ENCODE results near the gene PKN3. TPM values are rescaled to one million over a fixed set of nuclear protein-coding genes. Genes with fewer than 3 reads are reported as not detected.
A peak's percentile ranks its signal among the peaks of the same experiment; 100 is the strongest.

The PKN3 gene
- total RNA-seq = 10 to 100 TPM in 2 of 4 donors, 1 to 10 TPM in 2; 6.6 to 17.1 (median 8.9) TPM

GRCh38 chr9:128702445-128702948 is at the start of gene PKN3:
TSS of gene PKN3 (plus strand) at chr9:128702503. CDS start at chr9:128702916, 413 bp downstream.
- peak; percentile 69 to 80 for DNase-seq (ENCODE audit: low spot score in 2 of 2)
- Histone ChIP-seq H3K27me3 (no peaks in the 10 kb centered on the region), H3K4me1 (peaks cover 0 to 16% (median 4%) of the 10 kb centered on the region in 4 donors), H3K9me3 (no peaks in the 10 kb centered on the region), H3K36me3 (peaks cover 0 to 11% (median 0%) of the 10 kb centered on the region in 3 donors), H3K4me3 (peak within 1 kb of the TSS; percentile 63 to 90 (median 74)), H3K27ac (peak within 1 kb of the TSS; percentile 55 to 86 (median 83))
- no peak for TF ChIP-seq POLR2A (IDR thresholded peaks at IDR 0.05)
- TF ChIP-seq CTCF (IDR thresholded peaks at IDR 0.05) = peak; percentile 89 to 94 (median 91)
- TF ChIP-seq EP300 (IDR thresholded peaks at IDR 0.05) = peak in 1 of 2 donors; percentile 31
- 0% methylated on average over 21 to 35 of the region's 65 CpGs for WGBS, 2 donors

- Histone ChIP-seq H3K4me1 (peaks cover 0 to 18% (median 3%) of the 10 kb centered on the region in 4 donors), H3K36me3 (no peaks in the 10 kb centered on the region), H3K9me3 (no peaks in the 10 kb centered on the region), H3K27ac (no peak overlapping the region), H3K27me3 (no peaks in the 10 kb centered on the region), H3K4me3 (no peak overlapping the region)
- no peak for DNase-seq (ENCODE audit: low spot score in 2 of 2)
- TF ChIP-seq POLR2A (IDR thresholded peaks at IDR 0.05) = no peak
- TF ChIP-seq CTCF (IDR thresholded peaks at IDR 0.05) = no peak
- no peak for TF ChIP-seq EP300 (IDR thresholded peaks at IDR 0.05)
- 94 to 95% methylated on average over 8 of the region's 8 CpGs for WGBS, 2 donors
Observed at GRCh38 chr9:128653908-128654307, 48.4 kb upstream of the PKN3 start.

- Histone ChIP-seq H3K27me3 (no peaks in the 10 kb centered on the region), H3K36me3 (no peaks in the 10 kb centered on the region), H3K9me3 (no peaks in the 10 kb centered on the region), H3K4me1 (peaks cover 0 to 18% (median 3%) of the 10 kb centered on the region in 4 donors), H3K27ac (no peak overlapping the region), H3K4me3 (no peak overlapping the region)
- TF ChIP-seq POLR2A (IDR thresholded peaks at IDR 0.05) (no peak), EP300 (IDR thresholded peaks at IDR 0.05) (no peak), CTCF (IDR thresholded peaks at IDR 0.05) (no peak)
- WGBS, 2 donors = 100% methylated on average over 1 of the region's 1 CpG
- no peak for DNase-seq (ENCODE audit: low spot score in 2 of 2)
Observed at GRCh38 chr9:128654481-128654880, 47.8 kb upstream of the PKN3 start.

- no peaks in the 10 kb centered on the region for H3K27me3 ChIP-seq
- H3K36me3 ChIP-seq = no peaks in the 10 kb centered on the region
- TF ChIP-seq CTCF (IDR thresholded peaks at IDR 0.05) = peak in 2 of 5 experiments; percentile 10 to 41
- peak in 1 of 2 donors; percentile 56 for TF ChIP-seq POLR2A (IDR thresholded peaks at IDR 0.05)
- TF ChIP-seq EP300 (IDR thresholded peaks at IDR 0.05) = peak; percentile 83 to 92
- H3K4me1 ChIP-seq = peaks cover 0 to 18% (median 3%) of the 10 kb centered on the region in 4 donors
- DNase-seq (ENCODE audit: low spot score in 2 of 2) = peak; percentile 91 to 93
- peak within 1 kb of the TSS; percentile 94 to 97 (median 97) for H3K27ac ChIP-seq
- 1% methylated on average over 82 to 84 of the region's 86 CpGs for WGBS, 2 donors
- H3K9me3 ChIP-seq = no peaks in the 10 kb centered on the region
- peak within 1 kb of the TSS; percentile 38 to 83 (median 72) for H3K4me3 ChIP-seq
Observed at GRCh38 chr9:128656416-128657343, 45.6 kb upstream of the PKN3 start, which contains the start of gene DYNC2I2. TSS of gene DYNC2I2 (minus strand) at chr9:128656847. CDS start at chr9:128656726, 121 bp downstream.

Data from tibial nerve (tissue), 4 donors.